ENCODE data around the gene AFF3. TPM values are rescaled to one million over a fixed set of nuclear protein-coding genes. Genes with fewer than 3 reads are reported as not detected.
A peak's percentile ranks its signal among the peaks of the same experiment; 100 is the strongest.
"Not testable (repeated sequence)": the region's sequence is repeated elsewhere in the genome, so short reads cannot be mapped to it uniquely, and the experiment has no call there.

AFF3 gene
- total RNA-seq, 2 donors from 2014 or later, result 20.8 to 22.8 TPM

DNA sequence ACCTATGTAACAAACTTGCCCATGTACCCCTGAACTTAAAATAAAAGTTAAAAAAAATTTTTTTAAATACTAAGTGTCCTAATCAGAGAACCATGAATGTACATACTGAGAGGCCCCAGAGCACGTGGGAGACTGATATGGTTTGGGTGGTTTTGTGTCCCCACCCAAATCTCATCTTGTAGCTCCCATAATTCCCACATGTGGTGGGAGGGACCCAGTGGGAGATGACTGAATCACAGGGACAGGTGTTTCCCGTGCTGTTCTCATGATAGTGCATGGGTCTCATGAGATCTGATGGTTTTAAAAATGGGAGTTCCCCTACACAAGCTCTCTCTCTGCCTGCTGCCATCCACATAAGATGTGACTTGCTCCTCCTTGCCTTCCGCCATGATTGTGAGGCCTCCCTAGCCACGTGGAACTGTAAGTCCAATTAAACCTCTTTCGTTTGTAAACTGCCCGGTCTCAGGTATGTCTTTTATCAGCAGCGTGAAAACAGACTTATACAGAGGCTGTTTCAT, 214.6 kb downstream of the AFF3 start:
- intact Hi-C loops (cut with DNase I); ATAC-seq: not testable (repeated sequence)

DNA sequence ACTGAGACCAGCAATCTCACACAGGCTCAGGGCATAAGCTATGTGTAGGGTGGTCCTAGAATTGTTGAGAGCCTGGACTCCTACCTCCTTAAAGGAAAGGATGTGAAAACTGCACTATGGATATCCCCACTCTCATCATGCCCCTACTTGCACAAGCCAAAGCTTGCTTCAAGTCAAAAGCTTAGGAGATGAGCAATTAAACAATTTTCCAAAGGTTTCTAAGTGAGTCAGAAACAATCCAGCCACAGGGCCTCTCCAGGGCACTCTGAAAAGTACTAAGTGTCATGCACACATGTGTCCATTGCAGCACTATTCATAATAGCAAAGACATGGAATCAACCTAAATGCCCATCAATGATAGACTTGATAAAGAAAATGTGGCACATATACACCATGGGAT, 215.4 kb downstream of the AFF3 start:
- DNase-seq (no peak), ATAC-seq (no peak)
- intact Hi-C loops (cut with DNase I), result no loop called here

More for the DNA sequence above, 214.6 kb downstream of the AFF3 start:
- not testable (repeated sequence) for DNase-seq

DNA sequence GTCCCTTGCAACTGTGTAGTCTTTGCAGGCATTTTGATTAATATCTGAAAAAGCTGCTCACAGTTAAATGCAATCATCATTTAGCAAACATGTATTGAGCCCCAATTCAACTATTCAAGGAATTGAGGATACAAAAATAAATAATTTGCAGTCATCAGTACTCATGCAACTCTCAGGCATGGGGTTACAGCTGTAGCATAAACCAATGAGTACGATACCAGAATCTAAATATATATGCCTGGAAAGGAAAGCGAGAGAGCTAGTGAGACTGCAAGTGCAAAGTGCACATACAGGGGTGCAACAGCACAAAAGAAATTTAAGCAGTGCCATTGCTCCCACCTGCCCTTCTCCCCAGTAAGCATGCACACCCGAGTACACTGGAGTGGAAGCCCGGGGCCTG, 216.4 kb downstream of the AFF3 start:
- ATAC-seq (no peak), DNase-seq (no peak)
- intact Hi-C loops (cut with DNase I), result no loop called here

DNA sequence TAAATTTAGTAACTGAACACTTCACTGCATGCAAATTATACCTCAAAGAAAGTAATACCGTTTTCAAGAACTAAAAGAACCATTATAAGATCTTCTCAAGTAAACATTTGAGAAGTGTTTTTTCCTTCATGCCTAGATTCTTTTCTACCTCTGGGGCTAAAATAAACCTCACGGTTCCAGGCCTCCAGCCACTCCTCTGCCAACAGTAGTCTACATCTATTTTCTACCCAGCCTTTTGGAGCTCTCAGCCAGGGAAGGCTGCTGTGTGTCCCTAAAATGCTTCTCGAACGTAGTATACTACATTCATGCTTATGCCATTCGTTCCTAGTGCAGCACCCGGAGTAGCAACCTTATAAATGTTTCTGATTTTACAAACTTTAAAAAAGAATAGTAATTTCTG, 219.7 kb downstream of the AFF3 start:
- ATAC-seq, result peak in 1 of 2 donors; percentile 38
- DNase-seq, result no peak
- intact Hi-C loops (cut with DNase I), result no loop called here

DNA sequence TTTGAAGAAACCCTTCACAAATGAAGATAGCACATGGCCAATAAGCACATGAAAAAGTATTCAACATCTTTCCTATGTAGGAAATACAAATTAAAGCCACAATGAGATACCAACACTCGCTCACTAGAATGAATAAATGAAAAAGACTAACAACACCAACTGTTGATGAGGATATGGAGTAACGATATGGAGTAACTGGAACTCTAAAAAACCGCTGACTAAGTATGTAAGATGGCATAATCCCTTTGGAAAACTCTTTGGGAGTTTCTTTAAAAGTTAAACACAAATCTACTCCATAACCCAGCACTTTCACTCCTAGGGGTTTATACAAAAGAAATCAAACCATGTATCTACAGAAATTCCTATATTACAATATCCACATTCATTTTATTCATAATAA, 220.5 kb downstream of the AFF3 start:
- DNase-seq (no peak), ATAC-seq (no peak)
- intact Hi-C loops (cut with DNase I), result no loop called here

DNA sequence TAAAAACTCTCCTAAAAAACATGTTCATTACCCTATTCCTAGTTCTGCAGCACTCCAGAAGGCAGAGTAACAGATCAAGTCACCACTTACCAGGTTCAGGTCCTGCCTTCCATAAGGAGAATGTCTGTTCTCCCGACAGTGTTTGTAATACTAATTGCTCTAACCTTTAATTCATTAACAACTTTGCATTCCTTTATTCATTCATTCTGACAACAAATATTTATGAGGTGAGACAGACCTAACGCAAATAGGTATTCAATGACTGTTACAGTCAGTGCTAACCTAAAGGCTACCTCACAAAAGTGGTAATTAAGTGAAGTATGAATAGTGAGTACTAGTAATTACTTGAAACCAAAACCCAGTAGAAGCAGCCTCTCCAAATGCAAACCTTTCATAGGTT, 224.0 kb downstream of the AFF3 start:
- DNase-seq (no peak), ATAC-seq (no peak)
- intact Hi-C loops (cut with DNase I), result no loop called here

DNA sequence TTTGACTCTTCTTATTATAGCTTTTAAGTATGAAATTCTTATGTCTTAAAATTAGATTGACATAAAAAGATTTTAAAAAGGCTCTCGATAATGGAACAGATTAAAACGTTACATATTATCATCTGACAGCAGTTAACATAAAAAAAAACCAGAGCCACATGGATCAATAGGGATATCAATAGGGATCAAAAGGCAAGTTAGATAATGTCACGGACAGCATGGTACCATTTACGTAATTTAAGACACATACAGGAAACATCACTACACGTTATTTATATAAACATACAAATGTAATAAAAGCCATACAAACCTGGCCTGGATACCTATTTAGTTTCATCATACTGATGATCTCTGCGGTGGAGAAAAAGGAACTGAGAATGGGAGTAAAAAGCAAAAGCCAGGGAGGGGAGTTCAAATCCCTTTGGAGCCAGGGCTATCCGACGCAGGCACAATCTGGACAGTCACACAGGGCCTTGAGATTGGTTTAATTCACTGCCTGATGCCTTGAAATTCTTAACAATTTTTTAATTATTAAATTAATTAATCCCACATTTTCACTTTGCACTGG, 227.2 kb downstream of the AFF3 start:
- intact Hi-C loops (cut with DNase I), result no loop called here
- no peak for ATAC-seq
- DNase-seq, result no peak

DNA sequence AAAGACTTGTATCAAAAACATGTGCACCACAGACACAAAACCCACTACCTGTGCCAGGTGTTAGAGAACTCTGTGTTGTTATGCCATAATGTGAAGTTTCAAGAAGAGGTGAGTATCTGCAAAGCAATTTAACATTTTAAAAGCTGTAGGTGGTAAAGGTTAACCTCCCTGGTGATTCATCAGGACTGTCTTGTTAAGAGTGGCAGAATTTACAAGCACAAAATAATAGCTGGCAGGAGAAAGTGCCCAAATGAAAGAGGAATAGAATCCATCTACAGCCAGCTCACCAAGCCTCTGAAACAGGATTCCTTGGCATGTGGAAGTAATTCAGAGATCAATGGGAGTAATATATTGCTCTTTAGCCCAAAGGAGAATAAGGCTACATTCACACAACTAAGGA, 230.7 kb downstream of the AFF3 start:
- ATAC-seq, result no peak
- intact Hi-C loops (cut with DNase I), result no loop called here
- no peak for DNase-seq

DNA sequence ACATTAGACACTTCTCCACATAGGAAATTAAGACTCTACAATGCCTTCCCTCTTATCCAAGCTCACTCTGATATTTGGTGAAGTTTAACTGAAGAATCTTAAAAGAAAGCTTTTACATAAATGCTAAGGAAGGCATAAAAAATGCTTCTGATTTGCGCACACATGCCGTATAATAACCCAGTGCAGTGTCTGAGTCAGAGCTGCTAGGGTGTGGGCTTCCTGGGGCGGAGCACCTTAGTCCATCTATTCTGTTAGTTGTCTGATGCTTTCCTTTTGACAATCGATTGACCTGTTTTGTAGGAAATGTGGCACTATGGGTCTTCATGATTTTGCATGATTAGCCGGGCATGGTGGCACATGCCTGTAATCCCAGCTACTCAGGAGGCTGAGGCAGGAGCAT, 231.5 kb downstream of the AFF3 start:
- ATAC-seq (no peak), DNase-seq (no peak)
- intact Hi-C loops (cut with DNase I), result no loop called here

DNA sequence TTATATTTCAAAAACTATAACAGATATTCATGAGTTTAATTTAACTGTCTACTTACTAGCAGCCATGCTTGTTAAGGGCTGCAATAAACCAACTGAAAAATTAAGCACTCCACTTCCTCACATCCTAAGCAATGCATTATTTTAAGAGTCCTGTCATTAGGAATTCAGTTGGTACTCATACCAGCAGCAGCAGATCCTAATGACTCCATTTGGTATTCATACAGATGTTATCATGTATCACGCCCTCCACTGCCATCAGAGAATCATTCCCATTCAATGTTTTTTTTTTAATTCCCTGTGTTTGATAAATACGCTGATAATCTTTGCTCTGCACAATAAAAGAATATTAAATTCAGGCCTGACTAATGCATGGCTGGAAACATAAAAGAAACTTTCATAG, 236.8 kb downstream of the AFF3 start:
- ATAC-seq (no peak), DNase-seq (no peak)
- intact Hi-C loops (cut with DNase I), result no loop called here

DNA sequence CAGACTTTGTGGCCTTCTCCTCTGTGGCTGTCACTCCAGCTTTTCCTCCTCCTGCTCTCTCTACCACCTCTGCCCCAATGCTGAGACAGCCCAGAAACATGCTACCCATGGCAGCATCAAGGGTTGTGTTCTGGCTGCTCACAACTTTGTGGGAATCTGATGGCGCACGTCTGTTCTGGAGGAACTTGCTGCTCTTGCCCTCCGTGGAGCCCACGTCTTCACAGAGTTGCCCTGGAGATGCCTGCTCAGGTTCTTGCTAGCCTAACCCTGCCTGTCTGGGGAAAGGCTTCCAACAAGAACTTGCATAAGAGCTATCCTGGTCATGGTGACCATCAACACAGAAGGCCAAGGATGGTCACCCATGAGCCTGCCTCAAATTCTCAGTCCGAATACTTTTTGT, 237.4 kb downstream of the AFF3 start:
- DNase-seq (no peak), ATAC-seq (no peak)
- intact Hi-C loops (cut with DNase I), result no loop called here

DNA sequence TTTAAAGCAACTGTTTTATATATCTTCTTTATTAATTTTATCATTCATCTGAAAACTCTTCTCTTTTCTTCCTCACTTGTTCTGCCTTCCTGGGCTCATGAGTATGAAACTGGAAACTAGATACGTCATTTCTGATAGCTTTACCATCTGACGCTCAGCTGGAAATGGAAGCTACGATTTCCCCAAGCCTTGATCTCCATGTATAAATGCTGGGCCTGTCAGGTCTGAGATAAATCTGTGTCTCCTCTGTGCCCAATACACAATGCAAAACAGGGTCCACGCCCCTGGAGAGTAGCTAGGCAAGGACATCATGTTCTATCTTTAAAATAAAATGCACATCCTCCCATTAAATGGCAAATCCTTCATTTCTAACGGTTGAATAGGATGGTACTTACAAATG, 238.4 kb downstream of the AFF3 start:
- ATAC-seq, result no peak
- intact Hi-C loops (cut with DNase I), result no loop called here
- no peak for DNase-seq

DNA sequence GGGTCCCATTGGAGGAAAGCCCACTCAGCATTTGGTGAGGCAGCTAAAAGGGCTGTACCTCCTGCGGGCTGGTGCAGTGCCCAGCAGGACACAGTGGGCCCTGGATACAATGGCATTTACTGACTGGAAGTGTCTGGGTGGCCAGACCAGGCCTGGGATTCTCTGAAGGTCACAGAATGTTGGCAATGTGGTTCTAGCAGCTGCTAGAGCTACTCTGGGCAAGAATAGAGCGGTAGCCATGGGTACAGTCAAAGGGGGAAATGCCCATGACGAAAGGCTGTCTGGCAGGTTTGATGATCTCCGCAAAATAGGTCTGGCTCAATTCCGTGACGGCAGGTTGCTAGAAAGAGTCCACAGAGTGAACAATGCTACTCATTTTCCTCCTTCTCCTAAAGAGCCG, 241.8 kb downstream of the AFF3 start:
- DNase-seq (peak; percentile 22), ATAC-seq (peak; percentile 77 to 91)
- intact Hi-C loops (cut with DNase I), result no loop called here

DNA sequence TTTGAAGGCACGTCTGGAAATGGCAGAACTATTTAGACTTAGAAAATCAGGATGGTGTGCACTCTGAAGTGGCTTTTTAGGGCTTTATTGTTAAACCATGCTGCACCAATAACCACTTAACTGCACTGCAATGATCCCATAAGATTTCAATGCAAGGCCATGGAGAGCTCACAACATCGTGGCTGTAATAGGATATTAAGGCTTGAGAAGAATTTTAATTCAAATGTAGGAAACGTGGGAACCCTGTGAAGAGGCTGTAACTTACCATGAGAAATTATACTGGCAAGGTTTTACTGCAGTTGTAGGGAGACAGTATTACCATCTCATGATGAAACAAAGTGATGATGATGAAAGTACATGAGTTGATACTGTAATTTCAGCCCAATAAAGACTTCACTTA, 242.5 kb downstream of the AFF3 start:
- intact Hi-C loops (cut with DNase I), result no loop called here
- no peak for ATAC-seq
- no peak for DNase-seq

DNA sequence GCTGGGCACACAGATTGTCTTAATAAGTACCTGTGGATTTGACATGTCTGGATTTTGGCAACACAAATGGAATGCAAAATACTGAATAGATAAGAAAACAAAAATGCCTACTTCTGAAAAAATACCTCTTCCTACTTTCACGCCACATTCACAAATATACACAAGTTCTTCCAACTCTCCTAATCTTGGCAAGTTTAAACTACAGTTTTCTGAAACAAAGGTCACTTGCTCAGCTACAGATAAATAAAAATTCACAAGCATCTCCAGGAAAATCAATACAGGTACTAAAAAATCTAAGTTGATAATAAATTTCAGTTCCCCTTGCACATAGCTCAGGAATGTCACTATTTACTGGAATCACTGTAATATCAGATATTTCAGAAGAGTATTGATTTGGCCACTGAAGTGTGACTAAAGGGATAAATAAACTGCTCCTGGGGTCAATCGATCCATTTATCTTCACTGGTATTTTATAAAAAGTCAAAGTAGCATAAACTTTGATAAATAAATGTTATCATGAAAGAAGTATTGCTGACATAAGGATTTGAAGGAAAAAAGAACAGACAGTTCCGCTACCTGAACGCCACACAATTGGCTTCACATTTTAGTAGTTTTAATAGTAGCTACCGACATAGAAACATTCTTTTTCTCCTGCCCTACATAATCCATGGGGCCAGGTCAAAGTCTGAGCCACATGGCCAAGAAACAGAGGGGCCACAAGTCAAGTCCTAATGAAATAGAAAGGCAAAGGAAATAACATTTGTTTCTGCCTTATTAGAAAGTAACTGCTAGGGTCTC, 243.1 kb downstream of the AFF3 start:
- intact Hi-C loops (cut with DNase I), result no loop called here
- ATAC-seq, result no peak
- DNase-seq, result no peak

DNA sequence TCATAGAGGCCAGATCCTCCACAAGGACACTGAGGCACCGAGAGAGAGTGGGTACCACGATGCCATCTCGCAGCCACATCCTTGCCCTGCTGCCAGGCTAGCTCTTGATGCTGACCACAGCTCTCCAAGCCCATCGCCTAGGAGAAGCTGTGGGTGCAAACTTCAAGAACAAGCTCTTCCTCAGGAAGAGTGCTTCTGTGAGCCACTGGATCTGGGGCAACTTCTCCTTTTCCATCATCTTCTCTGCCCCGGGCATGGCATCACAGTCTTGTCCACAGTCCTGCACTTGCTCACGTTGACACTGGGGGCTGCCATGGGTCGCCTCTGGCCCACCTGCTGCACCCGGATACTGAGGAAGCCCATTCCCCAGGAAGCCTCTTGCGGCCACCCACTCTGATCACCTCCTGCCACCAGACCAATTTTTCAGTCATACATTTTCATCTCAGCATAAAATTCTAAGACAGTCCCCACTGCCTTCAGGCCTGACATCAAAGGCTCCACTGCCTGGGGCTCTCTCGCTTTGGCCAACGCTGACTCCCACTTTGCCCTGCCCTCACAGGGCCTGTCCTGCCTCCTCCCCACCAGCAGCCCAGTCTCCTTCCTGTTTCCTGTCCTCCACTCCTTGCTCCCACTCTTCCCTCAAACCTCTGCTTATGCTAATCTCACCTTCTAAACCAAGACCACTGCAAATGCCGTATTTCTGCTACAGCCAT, 243.9 kb downstream of the AFF3 start:
- ATAC-seq, result no peak
- intact Hi-C loops (cut with DNase I), result no loop called here
- DNase-seq, result no peak

DNA sequence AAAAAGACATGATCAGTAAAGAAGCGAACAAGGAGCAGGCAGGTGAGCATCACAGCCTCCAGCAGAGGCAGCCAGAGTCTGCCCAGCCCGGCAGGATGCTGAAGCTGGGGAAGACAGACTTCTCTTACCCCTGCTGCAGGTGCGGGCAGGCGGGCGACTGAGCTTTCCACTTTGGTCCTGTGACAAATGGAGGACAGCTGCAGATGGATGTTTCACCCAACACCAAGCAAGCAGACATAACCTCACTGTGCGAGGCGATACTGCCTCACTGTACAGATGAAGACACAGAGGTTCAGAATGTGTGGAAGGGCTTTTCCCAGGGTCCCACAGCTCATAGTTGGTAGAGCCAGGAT, 251.0 kb downstream of the AFF3 start:
- ATAC-seq (no peak), DNase-seq (no peak)
- intact Hi-C loops (cut with DNase I), result no loop called here

DNA sequence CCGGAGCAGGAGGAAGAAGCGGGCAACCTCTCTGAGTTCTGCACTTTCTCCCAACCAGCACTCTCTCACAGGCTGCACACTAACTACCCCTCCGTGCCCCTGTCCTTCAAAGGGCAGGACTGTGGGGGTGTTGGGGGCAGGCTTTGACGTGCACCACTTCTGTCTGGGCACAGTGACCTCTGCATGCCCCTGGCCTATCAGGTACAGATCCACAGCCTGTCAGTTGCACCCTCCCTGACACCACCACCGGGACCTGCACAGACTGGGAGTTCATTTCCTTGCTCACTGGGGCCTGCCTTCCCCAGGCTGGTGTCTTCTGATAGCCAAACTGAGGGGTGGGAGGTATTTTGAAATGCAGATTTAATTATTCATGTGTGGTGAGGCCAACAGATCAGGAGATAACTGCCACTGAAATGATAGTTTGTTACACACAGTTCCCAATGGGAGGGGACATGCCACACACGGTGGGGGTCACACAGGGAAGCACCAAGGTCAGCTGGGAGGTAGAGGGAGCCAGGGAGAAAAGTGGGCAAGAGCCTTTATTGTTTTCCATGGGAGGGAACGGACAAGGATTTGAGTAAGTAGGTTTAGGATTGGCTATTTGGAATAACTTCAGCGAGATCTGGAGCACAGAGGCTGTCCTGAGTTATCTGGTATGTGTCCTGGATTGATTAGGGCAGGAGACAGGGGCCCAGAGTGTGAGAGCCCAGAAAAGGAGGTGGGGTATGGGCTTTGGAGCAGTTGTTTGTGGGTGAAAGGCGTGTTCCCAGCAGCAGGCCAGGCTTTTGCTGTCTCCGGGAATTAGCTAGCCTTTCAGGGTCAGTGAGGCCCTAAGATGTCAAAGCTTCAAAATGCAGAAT, 251.6 kb downstream of the AFF3 start:
- DNase-seq, result peak; percentile 29
- peak in 1 of 2 donors; percentile 74 for ATAC-seq
- intact Hi-C loops (cut with DNase I), result no loop called here

DNA sequence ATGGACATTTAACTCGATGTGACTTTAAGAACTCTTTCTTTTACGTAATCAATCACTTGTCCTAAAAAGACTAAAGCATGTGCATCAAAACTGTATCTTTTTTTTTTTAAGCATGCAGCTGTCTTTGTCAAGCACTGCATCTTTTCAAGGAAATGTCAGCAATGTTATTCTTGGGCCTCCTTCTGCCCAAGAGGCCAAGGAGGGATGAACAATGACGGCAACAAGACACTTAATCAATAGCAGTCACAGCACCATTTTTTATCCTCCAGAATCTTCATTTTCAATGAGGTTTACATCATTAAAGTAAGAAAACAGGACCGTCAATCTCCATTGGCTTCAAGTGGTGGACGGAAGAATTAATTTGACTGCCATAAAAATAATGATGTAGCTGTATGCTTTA, 253.8 kb downstream of the AFF3 start:
- DNase-seq (no peak), ATAC-seq (no peak)
- intact Hi-C loops (cut with DNase I), result loop anchor here in 1 of 2 donors (10.0 kb wide), 1 partner anchor 74 kb away; no protein-coding TSS in a partner anchor
